IMR-90 (cell line): ENCODE measurements around the gene PBX3. TPM values are rescaled to one million over a fixed set of nuclear protein-coding genes. Genes with fewer than 3 reads are reported as not detected.

Source experiments
- ATAC-seq: fragments of 200-7000 bp; cut with Tn5 transposase; 2 replicates; pipeline ENCODE4 v1.9.1; 2020; ENCODE audit warnings: low read depth, mild to moderate bottlenecking, moderate library complexity
- BruUV-seq: library from RNA; stranded (reverse); fragments of 400-500 nt; replicated peaks from 2 replicates; lab custom pipeline; 2021; lab: Mats Ljungman, UMichigan
- CTCF ChIA-PET: fragments of 300-600 bp; formaldehyde crosslinking; extraction: SDS; loops from one replicate; lab custom pipeline; 2021; ENCODE audit warnings: antibody characterized with exemption; lab: Yijun Ruan, JAX
- POLR2A ChIA-PET: fragments of 300-600 bp; sonication (Branson Sonifier 250); formaldehyde crosslinking; loops from one replicate; lab custom pipeline; 2022; ENCODE audit warnings: antibody characterized with exemption; ENCODE audit not compliant: unreplicated experiment; lab: Charles Lee
- DNase-seq: peaks from one replicate; pipeline ENCODE4 v3.0.0; 2013
- H2AFZ ChIP-seq: replicated peaks from 2 replicates; pipeline ENCODE3; 2013; ENCODE audit warnings: low read length, mild to moderate bottlenecking; ENCODE audit not compliant: poor library complexity
- H2AK5ac ChIP-seq: 2 replicates; pipeline ENCODE4 v1.6.1; 2013; ENCODE audit warnings: low read depth, low read length, inconsistent platforms
- H2AK9ac ChIP-seq: replicated peaks from 2 replicates; pipeline ENCODE3; 2013; ENCODE audit warnings: mild to moderate bottlenecking, low read depth, low read length, moderate library complexity; ENCODE audit not compliant: poor library complexity
- H2BK120ac ChIP-seq: 2 replicates; pipeline ENCODE4 v1.6.1; 2013; ENCODE audit warnings: low read depth, low read length, inconsistent platforms
- H2BK15ac ChIP-seq: 3 replicates; pipeline ENCODE4 v1.6.1; 2013; ENCODE audit warnings: low read depth, low read length, inconsistent platforms
- H2BK20ac ChIP-seq: 2 replicates; pipeline ENCODE4 v1.6.1; 2013; ENCODE audit warnings: low read depth, mild to moderate bottlenecking, inconsistent platforms, low read length, moderate library complexity
- H2BK5ac ChIP-seq: 2 replicates; pipeline ENCODE4 v1.6.1; 2013; ENCODE audit warnings: mild to moderate bottlenecking, low read depth, low read length, inconsistent platforms; ENCODE audit not compliant: poor library complexity, severe bottlenecking
- H3K14ac ChIP-seq: replicated peaks from 2 replicates; pipeline ENCODE4 v1.6.1; 2013; ENCODE audit warnings: low read depth, low read length, inconsistent platforms
- H3K18ac ChIP-seq: 2 replicates; pipeline ENCODE4 v1.6.1; 2013; ENCODE audit warnings: low read depth, low read length, control low read depth
- H3K23ac ChIP-seq: 2 replicates; pipeline ENCODE4 v1.6.1; 2013; ENCODE audit warnings: low read depth, low read length, inconsistent platforms
- H3K27ac ChIP-seq: 2 replicates; pipeline ENCODE4 v1.5.1; 2013; ENCODE audit warnings: mild to moderate bottlenecking, control low read depth, low read length; ENCODE audit not compliant: insufficient read depth
- H3K27me3 ChIP-seq: 2 replicates; pipeline ENCODE4 v1.6.1; 2013; ENCODE audit warnings: low read length; ENCODE audit not compliant: control insufficient read depth, insufficient read depth
- H3K36me3 ChIP-seq: 2 replicates; pipeline ENCODE4 v1.6.1; 2013; ENCODE audit warnings: low read length, mixed read lengths; ENCODE audit not compliant: control insufficient read depth, insufficient read depth
- H3K4ac ChIP-seq: 2 replicates; pipeline ENCODE4 v1.6.1; 2013; ENCODE audit warnings: low read depth, low read length, inconsistent platforms
- H3K4me1 ChIP-seq: 2 replicates; pipeline ENCODE4 v1.6.1; 2013; ENCODE audit warnings: low read length, mixed read lengths; ENCODE audit not compliant: control insufficient read depth, insufficient read depth
- H3K4me2 ChIP-seq: 2 replicates; pipeline ENCODE4 v1.6.1; 2013; ENCODE audit warnings: low read depth, mild to moderate bottlenecking, control low read depth, low read length, moderate library complexity
- H3K4me3 ChIP-seq: 2 replicates; pipeline ENCODE4 v1.5.1; 2013; ENCODE audit warnings: low read depth, mild to moderate bottlenecking, control low read depth, low read length, moderate library complexity; ENCODE audit not compliant: insufficient read depth
- H3K56ac ChIP-seq: 2 replicates; pipeline ENCODE4 v1.6.1; 2013; ENCODE audit warnings: low read length, inconsistent platforms; ENCODE audit not compliant: insufficient read depth; ENCODE audit errors: extremely low read depth
- H3K79me1 ChIP-seq, 2 experiments: 2 replicates each; pipeline ENCODE4 v1.6.1; 2013; ENCODE audit warnings: low read length in 2 of 2, inconsistent platforms in 1 of 2, low read depth in 1 of 2
- H3K9ac ChIP-seq: 2 replicates; pipeline ENCODE4 v1.6.1; 2013; ENCODE audit warnings: low read depth, low read length, control low read depth
- H3K9me1 ChIP-seq: 2 replicates; pipeline ENCODE4 v1.6.1; 2013; ENCODE audit warnings: low read length, inconsistent platforms; ENCODE audit not compliant: insufficient read depth
- H3K9me3 ChIP-seq: 2 replicates; pipeline ENCODE4 v1.6.1; 2013; ENCODE audit warnings: low read length; ENCODE audit not compliant: control insufficient read depth, insufficient read depth
- H4K20me1 ChIP-seq: 2 replicates; pipeline ENCODE4 v1.6.1; 2013; ENCODE audit warnings: low read length, inconsistent platforms; ENCODE audit not compliant: insufficient read depth
- H4K5ac ChIP-seq: 2 replicates; pipeline ENCODE4 v1.6.1; 2013; ENCODE audit warnings: mild to moderate bottlenecking, low read depth, low read length, control low read depth
- H4K8ac ChIP-seq, 2 experiments: 2 replicates each; pipeline ENCODE4 v1.6.1; 2013; ENCODE audit warnings: low read depth in 2 of 2, low read length in 2 of 2, control low read depth in 1 of 2, inconsistent platforms in 1 of 2
- H4K91ac ChIP-seq: 2 replicates; pipeline ENCODE4 v1.6.1; 2013; ENCODE audit warnings: low read depth, low read length, inconsistent platforms; ENCODE audit not compliant: insufficient read depth
- BHLHE40 ChIP-seq: fragments of 150-350 bp; IDR thresholded peaks from 2 replicates; pipeline ENCODE4 v1.6.1; 2016; ENCODE audit warnings: mild to moderate bottlenecking, low read depth, low read length
- CEBPB ChIP-seq: IDR thresholded peaks from 2 replicates; pipeline ENCODE4 v1.6.1; 2012; ENCODE audit warnings: low read depth, low read length, improper control_type of control experiment
- CTCF ChIP-seq: conservative IDR thresholded peaks from 2 replicates; pipeline ENCODE4 v1.5.1; 2012; ENCODE audit warnings: mild to moderate bottlenecking, low read depth, low read length, improper control_type of control experiment
- ELK1 ChIP-seq: fragments of 150-350 bp; IDR thresholded peaks from 2 replicates; pipeline ENCODE4 v1.6.1; 2016; ENCODE audit warnings: low read depth, mild to moderate bottlenecking, low read length, moderate library complexity, borderline replicate concordance
- FOS ChIP-seq: fragments of 150-350 bp; IDR thresholded peaks from 2 replicates; pipeline ENCODE4 v1.6.1; 2016; ENCODE audit warnings: low read depth, low read length
- MAFK ChIP-seq: IDR thresholded peaks from 2 replicates; pipeline ENCODE4 v1.6.1; 2012; ENCODE audit warnings: low read depth, low read length, improper control_type of control experiment
- MXI1 ChIP-seq: IDR thresholded peaks from 2 replicates; pipeline ENCODE4 v1.6.1; 2012; ENCODE audit warnings: low read depth, mild to moderate bottlenecking, low read length, moderate library complexity, borderline replicate concordance
- NFE2L2 ChIP-seq: fragments of 150-350 bp; IDR thresholded peaks from 2 replicates; pipeline ENCODE4 v1.6.1; 2016; ENCODE audit warnings: low read depth, mild to moderate bottlenecking, low read length
- POLR2A ChIP-seq: IDR thresholded peaks from 2 replicates; pipeline ENCODE4 v1.6.1; 2012; ENCODE audit warnings: mild to moderate bottlenecking, low read depth, low read length
- RCOR1 ChIP-seq: IDR thresholded peaks from 2 replicates; pipeline ENCODE4 v1.6.1; 2012; ENCODE audit warnings: mild to moderate bottlenecking, low read length, improper control_type of control experiment; ENCODE audit not compliant: insufficient replicate concordance
- RFX5 ChIP-seq: IDR thresholded peaks from 2 replicates; pipeline ENCODE4 v1.8.0; 2012; ENCODE audit warnings: low read depth, mild to moderate bottlenecking, low read length, moderate library complexity
- SMC3 ChIP-seq: fragments of 150-350 bp; IDR thresholded peaks from 2 replicates; pipeline ENCODE4 v1.6.1; 2016; ENCODE audit warnings: low read depth, mild to moderate bottlenecking, antibody characterized with exemption, low read length, moderate library complexity
- USF2 ChIP-seq: fragments of 150-350 bp; IDR thresholded peaks from 2 replicates; pipeline ENCODE4 v1.6.1; 2017; ENCODE audit warnings: mild to moderate bottlenecking, antibody characterized with exemption, low read length, low read depth
- WGBS, 2 experiments: methylation state at CpG; one replicate each; pipeline versions ENCODE4 v1.1.5 to v1.1.7; 2013; ENCODE audit warnings: missing lambda C conversion rate in 2 of 2; ENCODE audit not compliant: insufficient read length in 1 of 2; ENCODE audit errors: extremely low coverage in 2 of 2; 5-methylcytosine and 5-hydroxymethylcytosine counted together
- dilution Hi-C: fragments of 300-500 bp; cut with HindIII; formaldehyde crosslinking; loops from one replicate; pipeline ENCODE4 v1.14.3; 2018; ENCODE audit warnings: low sequenced_read_pairs; ENCODE audit not compliant: unreplicated experiment
- in situ Hi-C: fragments of 300-500 bp; cut with MboI; formaldehyde crosslinking; loops from 3 replicates; pipeline ENCODE4 v1.14.3; 2019; ENCODE audit warnings: low sequenced_read_pairs, inconsistent platforms, mixed read lengths
- intact Hi-C: fragments of 100-400 bp; cut with micrococcal nuclease; formaldehyde crosslinking; loops from 2 replicates; pipeline ENCODE4 v1.10.0; 2022
- polyA plus RNA-seq, 3 experiments: library from polyadenylated mRNA; depleted of rRNA; stranded (reverse); fragments of >200 nt; gene quantifications; 2 replicates each; pipeline ENCODE4 v1.2.3, GENCODE V29; 2012; ENCODE audit warnings: low replicate concordance in 1 of 3
- total RNA-seq: library from RNA; depleted of rRNA; stranded (reverse); fragments of >200 nt; gene quantifications from 2 replicates; pipeline ENCODE4 v1.2.3, GENCODE V29; 2012

Gene PBX3
- total and polyA plus RNA-seq, 2 of the 4 experiments (the other 2 are of a cell fraction), result 12.0 to 15.6 TPM

GRCh38 chr9:125990186-125990792 is 243.1 kb downstream of the PBX3 start:
- no peak overlapping the region for H2AK9ac ChIP-seq
- no peak overlapping the region for H2BK15ac ChIP-seq
- H3K9ac ChIP-seq, result no peak overlapping the region
- H2BK120ac ChIP-seq, result no peak overlapping the region
- H3K9me1 ChIP-seq, result no peaks in the 10 kb centered on the region
- no peak overlapping the region for H3K56ac ChIP-seq
- H3K4me1 ChIP-seq, result no peaks in the 10 kb centered on the region
- in situ Hi-C loops (no loop called here), intact Hi-C loops (no loop called here), dilution Hi-C loops (no loop called here)
- H3K18ac ChIP-seq, result no peak overlapping the region
- no peak overlapping the region for H4K5ac ChIP-seq
- H2BK20ac ChIP-seq, result no peak overlapping the region
- no peak overlapping the region for H3K23ac ChIP-seq
- no peak overlapping the region for H2AK5ac ChIP-seq
- no peak for ATAC-seq
- no peak overlapping the region for H2AFZ ChIP-seq
- no peak overlapping the region for H3K4ac ChIP-seq
- no peak overlapping the region for H3K27ac ChIP-seq
- TF ChIP-seq CEBPB (no peak), RFX5 (no peak), SMC3 (no peak), MAFK (no peak), POLR2A (no peak), USF2 (no peak), FOS (no peak), ELK1 (no peak), RCOR1 (no peak), BHLHE40 (no peak), MXI1 (no peak), CTCF (no peak), NFE2L2 (no peak)
- WGBS, 2 experiments, result 90% methylated on average over 10 of the region's 16 CpGs; no CpG with 5 or more reads in 1 of the 2 experiments
- POLR2A ChIA-PET, result no interaction called here
- peaks cover 16% of the 10 kb centered on the region for H3K27me3 ChIP-seq
- H3K36me3 ChIP-seq, result no peaks in the 10 kb centered on the region
- H4K20me1 ChIP-seq, result no peaks in the 10 kb centered on the region
- H3K9me3 ChIP-seq, result no peaks in the 10 kb centered on the region
- no peak overlapping the region for H3K14ac ChIP-seq
- no peak overlapping the region for H4K91ac ChIP-seq
- H3K4me3 ChIP-seq, result no peak overlapping the region
- no peak overlapping the region for H4K8ac ChIP-seq
- CTCF ChIA-PET, result no interaction called here
- no peaks in the 10 kb centered on the region for H3K79me1 ChIP-seq
- no peak overlapping the region for H3K4me2 ChIP-seq
- no peak overlapping the region for H2BK5ac ChIP-seq
- no peak for DNase-seq
- BruUV-seq, result no TSS peak
